ENCODE data around the gene PTPRN2.

Gene PTPRN2

DNA sequence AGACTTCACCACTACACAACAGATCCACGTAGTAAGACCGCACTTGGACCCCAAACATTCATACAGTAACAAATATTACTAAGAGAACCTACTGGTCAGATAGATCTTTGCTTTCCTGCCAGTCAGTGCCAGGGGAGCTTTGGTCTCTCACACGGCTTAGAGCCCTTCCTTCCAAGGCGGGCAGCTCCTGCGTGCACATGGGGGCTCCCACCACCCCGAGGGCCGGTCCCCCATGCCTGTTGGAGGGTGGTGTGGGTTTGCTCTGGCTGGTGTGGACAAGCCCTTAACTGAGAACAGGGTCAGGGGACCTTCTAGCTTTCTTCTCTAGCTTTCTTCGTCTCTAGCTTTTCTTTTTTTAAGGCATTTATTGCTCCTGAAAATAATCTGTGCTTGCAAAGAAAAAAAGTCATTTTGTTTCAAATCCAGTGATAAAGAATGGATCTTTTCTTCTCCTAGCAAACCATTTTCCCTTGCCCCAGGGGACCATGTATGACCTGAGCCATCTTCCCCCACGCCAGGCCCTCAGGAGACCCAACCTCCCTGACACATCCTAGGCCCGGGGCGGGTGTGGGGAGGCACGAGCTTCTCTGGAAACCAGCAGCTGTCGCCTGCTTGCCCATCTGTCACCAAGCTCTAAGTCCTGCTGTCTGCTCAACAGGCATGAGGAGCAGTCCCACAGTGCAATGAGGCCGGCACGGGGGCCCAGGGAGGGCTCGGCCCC lies 591.1 kb downstream of the PTPRN2 start:
- H3K4me3 ChIP-seq (ENCODE audit: low read depth, low read length), result no peak overlapping the region
- DNase-seq (ENCODE audit: low read depth), result no peak
- TF ChIP-seq POLR2A (IDR thresholded peaks at IDR 0.05; ENCODE audit: extremely low read depth, insufficient read length) (no peak), MYC (IDR thresholded peaks at IDR 0.05; ENCODE audit: low read depth, low read length) (no peak), CTCF (IDR thresholded peaks at IDR 0.05; ENCODE audit: low read depth, low read length) (no peak), MAX (IDR thresholded peaks at IDR 0.05; ENCODE audit: low read depth, low read length) (no peak)

DNA sequence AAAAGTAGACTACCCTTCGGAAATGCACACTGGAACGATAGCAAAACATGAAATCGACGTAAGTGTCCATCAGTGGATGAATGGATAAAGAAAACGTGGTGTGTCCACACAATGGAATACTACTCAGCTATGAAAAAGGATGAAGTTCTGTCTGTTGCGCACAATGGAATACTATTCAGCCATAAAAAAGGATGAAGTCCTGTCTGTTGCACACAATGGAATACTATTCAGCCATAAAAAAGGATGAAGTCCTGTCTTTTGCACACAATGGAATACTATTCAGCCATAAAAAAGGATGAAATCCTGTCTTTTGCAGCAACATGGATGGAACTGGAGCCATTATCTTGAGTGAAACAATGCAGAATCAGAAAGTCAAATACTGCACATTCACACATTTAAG lies 591.8 kb downstream of the PTPRN2 start:
- DNase-seq (ENCODE audit: low read depth), result no peak
- H3K4me3 ChIP-seq (ENCODE audit: low read depth, low read length), result no peak overlapping the region
- TF ChIP-seq POLR2A (IDR thresholded peaks at IDR 0.05; ENCODE audit: extremely low read depth, insufficient read length) (no peak), CTCF (IDR thresholded peaks at IDR 0.05; ENCODE audit: low read depth, low read length) (no peak), MAX (IDR thresholded peaks at IDR 0.05; ENCODE audit: low read depth, low read length) (no peak), MYC (IDR thresholded peaks at IDR 0.05; ENCODE audit: low read depth, low read length) (no peak)

- no peak overlapping the region for H3K4me3 ChIP-seq (ENCODE audit: low read depth, low read length)
- no peak for DNase-seq (ENCODE audit: low read depth)
- TF ChIP-seq MAX (IDR thresholded peaks at IDR 0.05; ENCODE audit: low read depth, low read length) (no peak), POLR2A (IDR thresholded peaks at IDR 0.05; ENCODE audit: extremely low read depth, insufficient read length) (no peak), MYC (IDR thresholded peaks at IDR 0.05; ENCODE audit: low read depth, low read length) (no peak), CTCF (IDR thresholded peaks at IDR 0.05; ENCODE audit: low read depth, low read length) (no peak)
Observed at GRCh38 chr7:157994319-157994718, 593.3 kb downstream of the PTPRN2 start.

DNA sequence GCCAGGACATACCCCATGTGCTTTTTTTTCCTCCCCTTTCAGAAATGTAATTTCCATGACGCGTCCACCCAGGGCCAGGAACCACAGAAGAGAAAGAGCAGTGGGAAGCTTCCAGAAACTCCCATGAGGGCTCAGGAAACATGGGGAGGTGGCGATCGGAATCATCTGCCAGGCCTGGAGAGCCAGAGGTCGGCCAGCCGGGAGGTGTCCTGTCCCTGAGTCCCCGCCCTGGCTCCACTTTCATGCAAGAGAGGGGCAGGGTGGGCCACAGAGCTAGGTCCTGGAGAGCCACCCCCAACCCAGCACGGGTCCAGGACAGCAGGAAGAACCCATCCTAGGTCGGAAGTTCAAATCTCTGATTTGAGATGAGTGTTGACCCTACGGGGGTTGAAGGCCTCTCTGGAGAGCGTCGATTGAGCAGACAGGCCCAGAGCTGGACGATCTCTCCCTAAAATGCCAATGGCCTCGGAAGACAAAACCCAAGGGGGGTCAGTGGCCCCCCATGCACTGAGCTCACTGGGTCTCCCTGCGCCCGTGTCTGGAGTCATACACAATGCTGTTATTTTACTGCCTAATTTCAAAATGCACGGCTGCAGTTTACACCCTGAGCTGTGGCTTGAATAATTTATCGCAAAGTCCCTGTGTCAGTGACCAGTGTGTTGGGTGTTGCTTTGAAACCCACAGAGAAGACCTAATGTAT lies 594.1 kb downstream of the PTPRN2 start:
- TF ChIP-seq POLR2A (IDR thresholded peaks at IDR 0.05; ENCODE audit: extremely low read depth, insufficient read length) (no peak), MYC (IDR thresholded peaks at IDR 0.05; ENCODE audit: low read depth, low read length) (no peak), MAX (IDR thresholded peaks at IDR 0.05; ENCODE audit: low read depth, low read length) (no peak), CTCF (IDR thresholded peaks at IDR 0.05; ENCODE audit: low read depth, low read length) (no peak)
- no peak overlapping the region for H3K4me3 ChIP-seq (ENCODE audit: low read depth, low read length)
- no peak for DNase-seq (ENCODE audit: low read depth)

- no peak for DNase-seq (ENCODE audit: low read depth)
- H3K4me3 ChIP-seq (ENCODE audit: low read depth, low read length), result no peak overlapping the region
- TF ChIP-seq POLR2A (IDR thresholded peaks at IDR 0.05; ENCODE audit: extremely low read depth, insufficient read length), result no peak
- no peak for TF ChIP-seq MYC (IDR thresholded peaks at IDR 0.05; ENCODE audit: low read depth, low read length)
- TF ChIP-seq MAX (IDR thresholded peaks at IDR 0.05; ENCODE audit: low read depth, low read length), result no peak
- no peak for TF ChIP-seq CTCF (IDR thresholded peaks at IDR 0.05; ENCODE audit: low read depth, low read length)
Observed at GRCh38 chr7:157992511-157993160, 595.0 kb downstream of the PTPRN2 start.
